GM13977 (cell line): Measurements from ENCODE around the gene SV2B.

Experiments
- DNase-seq: peaks from one replicate; pipeline ENCODE4 v3.0.0; 2012; ENCODE audit warnings: low spot score
- CTCF ChIP-seq: IDR thresholded peaks from 2 replicates; pipeline ENCODE4 v1.5.1; 2012; ENCODE audit warnings: mild to moderate bottlenecking, control low read depth; ENCODE audit not compliant: insufficient read depth; ENCODE audit errors: extremely low read depth, missing control alignments
- in situ Hi-C: fragments of 300-500 bp; cut with MboI; formaldehyde crosslinking; loops from one replicate; pipeline ENCODE4 v1.12.0; 2022; ENCODE audit warnings: low sequenced_read_pairs, low pct_unique_long_range_greater_than_20kb, mixed read lengths, inconsistent platforms; ENCODE audit not compliant: unreplicated experiment

The SV2B gene

GRCh38 chr15:91124132-91124531 is 24.1 kb downstream of the SV2B start:
- no peak for TF ChIP-seq CTCF
- no peak for DNase-seq
- in situ Hi-C loops = no loop called here

- DNase-seq = no peak
- in situ Hi-C loops = no loop called here
- TF ChIP-seq CTCF = no peak
Observed at GRCh38 chr15:91125162-91125561, 25.1 kb downstream of the SV2B start.

GRCh38 chr15:91126080-91126479 is 26.0 kb downstream of the SV2B start:
- no peak for TF ChIP-seq CTCF
- in situ Hi-C loops = no loop called here
- no peak for DNase-seq

- TF ChIP-seq CTCF = no peak
- in situ Hi-C loops = no loop called here
- no peak for DNase-seq
Observed at GRCh38 chr15:91127236-91127955, 27.3 kb downstream of the SV2B start.

GRCh38 chr15:91128016-91128415 is 28.0 kb downstream of the SV2B start:
- no peak for TF ChIP-seq CTCF
- DNase-seq = no peak

GRCh38 chr15:91129436-91129835 is 29.4 kb downstream of the SV2B start:
- no peak for TF ChIP-seq CTCF
- in situ Hi-C loops = no loop called here
- no peak for DNase-seq

More at GRCh38 chr15:91128016-91128415, 28.0 kb downstream of the SV2B start:
- in situ Hi-C loops = no loop called here
